HG02623 (cell line): Measurements from ENCODE around the gene BTBD2.
A peak's percentile ranks its signal among the peaks of the same experiment; 100 is the strongest.

ENCODE experiments used
- ATAC-seq: cut with Tn5 transposase; IDR thresholded peaks from one replicate; pipeline ENCODE4 v1.9.1; 2021; ENCODE audit warnings: moderate library complexity; ENCODE audit not compliant: unreplicated experiment

The BTBD2 gene

GRCh38 chr19:2015608-2015950 lies at the start of gene BTBD2:
TSS of gene BTBD2 (minus strand) at chr19:2015714. CDS start at chr19:2015703, 11 bp downstream.
- no peak for ATAC-seq

DNA sequence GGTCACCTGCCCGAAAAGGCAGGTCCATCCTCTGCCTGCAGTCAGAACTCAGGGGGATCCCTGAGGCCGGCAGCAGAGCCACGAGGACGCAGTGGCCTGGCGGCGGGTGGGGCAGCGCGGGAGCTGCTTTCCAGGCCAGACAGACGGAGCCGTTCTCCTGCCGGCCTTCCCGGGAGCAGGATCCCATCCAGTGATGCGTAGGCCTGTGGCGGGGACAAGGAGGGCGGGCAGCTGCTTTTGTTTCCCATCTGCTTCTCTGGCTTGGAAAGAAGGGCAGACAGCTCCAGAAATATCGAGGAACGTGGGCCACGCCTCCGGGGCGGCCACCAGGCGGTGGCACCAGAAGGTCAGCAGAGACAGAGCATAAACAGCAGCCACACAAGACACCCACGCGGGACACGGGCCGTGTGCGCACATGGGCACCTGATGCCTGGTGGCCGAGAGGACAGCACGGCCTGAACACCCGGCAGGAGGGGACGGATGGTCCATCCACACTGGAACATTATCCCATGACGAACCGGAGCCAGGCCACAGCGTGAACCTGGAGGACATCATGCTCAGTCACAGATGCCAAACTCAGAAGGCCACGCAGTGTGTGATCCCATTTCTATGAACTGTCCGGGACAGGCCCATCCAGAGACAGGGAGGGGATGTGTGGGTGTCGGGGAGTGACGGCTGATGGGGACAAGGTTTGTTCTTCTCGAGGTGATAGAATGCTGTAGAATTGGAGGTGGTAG lies 49.4 kb upstream of the BTBD2 start:
- ATAC-seq = no peak

- ATAC-seq = no peak
These were observed 48.9 kb upstream of the BTBD2 start for GRCh38 chr19:2064395-2064787.

GRCh38 chr19:2063824-2064223 lies 48.3 kb upstream of the BTBD2 start:
- no peak for ATAC-seq

DNA sequence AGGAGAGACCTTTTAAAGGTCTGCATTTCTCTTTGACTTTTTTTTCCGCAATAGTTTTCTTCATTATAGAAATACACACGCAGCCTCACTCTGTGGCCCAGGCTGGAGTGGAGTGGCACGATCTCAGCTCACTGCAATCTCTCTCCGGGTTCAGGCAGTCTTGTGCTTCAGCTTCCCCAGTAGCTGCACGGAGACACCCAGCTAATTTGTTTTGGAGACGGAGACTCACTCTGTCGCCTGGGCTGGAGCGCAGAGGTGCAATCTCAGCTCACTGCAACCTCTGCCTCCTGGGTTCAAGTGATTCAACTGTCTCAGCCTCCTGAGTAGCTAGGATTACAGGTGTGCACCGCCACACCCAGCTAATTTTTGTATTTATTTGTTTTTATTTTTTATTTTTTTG lies 47.3 kb upstream of the BTBD2 start:
- no peak for ATAC-seq

- no peak for ATAC-seq
These were observed 46.8 kb upstream of the BTBD2 start for GRCh38 chr19:2062389-2062729.

DNA sequence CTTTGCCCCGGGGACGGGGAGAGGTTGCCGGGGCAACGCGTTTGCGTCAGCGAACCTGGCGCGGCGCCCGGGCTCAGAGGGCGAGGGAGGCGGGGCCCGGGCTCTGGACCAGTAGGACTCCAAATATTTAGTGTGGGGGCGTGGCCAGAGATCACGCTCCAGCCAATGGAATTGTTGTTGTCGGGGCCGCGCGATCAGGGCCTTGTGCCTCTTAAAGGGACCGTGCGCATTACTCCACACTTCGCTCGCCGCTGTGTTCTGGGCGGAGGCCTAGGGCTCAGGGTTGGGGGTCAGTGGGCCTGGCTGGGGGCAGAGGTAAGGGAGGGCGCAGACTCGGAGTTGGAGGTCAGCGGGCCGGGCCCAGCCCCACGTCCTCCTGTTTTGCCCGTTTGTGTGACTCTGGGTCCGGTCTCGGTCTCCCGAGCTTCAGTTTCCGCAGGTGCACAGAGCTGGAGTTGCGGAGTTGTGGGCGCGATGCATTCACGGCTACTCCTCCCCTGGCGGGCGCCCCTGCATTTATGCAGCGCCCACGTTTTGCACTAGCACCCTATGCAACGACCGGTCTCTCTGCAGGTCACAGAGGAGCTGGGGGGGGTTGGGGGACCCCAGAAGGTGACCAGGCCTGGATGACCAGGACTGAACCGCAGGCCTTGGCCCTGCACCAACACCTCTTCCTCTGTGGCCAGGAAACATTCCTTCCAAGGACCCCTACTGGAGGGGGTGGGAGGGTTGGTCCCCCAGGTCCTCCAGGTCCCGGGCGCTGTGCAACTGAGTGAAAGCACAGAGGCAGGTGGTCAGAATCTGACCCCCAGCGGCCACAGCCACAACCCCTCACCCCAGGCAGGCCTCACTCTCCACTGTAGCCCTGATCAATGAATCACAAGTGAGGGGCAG lies 46.2 kb upstream of the BTBD2 start:
- peak; percentile 78 for ATAC-seq

DNA sequence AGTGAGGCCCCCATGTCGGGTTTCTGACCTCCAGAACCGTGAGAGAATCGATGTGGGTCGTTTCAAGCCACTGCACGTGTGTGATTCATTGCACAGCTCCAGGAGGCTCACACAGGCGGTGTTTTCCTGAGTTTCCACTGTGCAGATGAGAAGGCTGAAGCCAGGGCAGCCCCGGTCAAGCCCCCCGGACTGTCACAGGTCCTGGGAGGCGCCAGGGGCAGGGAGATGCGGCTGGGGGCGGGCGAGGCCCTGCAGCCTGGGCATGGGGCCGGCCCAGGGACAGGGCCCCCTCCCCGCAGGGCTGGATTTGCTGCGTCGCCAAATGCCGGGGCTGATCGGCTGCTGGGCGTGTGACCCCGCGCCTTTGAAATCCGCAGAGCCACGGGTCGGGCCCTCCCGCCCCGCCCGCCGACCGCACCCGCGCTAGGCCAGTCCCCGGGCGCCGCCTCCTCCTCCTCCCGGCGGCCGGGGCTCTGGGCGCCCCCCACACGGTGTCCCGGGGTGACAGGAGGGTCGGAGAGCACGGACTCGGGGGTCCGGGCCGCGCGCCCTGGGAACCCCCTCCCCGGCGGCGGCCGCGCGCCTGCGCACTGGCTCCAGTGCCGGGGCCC lies 45.5 kb upstream of the BTBD2 start:
- ATAC-seq = peak; percentile 18

GRCh38 chr19:2059422-2060201 lies 44.1 kb upstream of the BTBD2 start:
- no peak for ATAC-seq

GRCh38 chr19:2058570-2059421 lies 43.3 kb upstream of the BTBD2 start:
- no peak for ATAC-seq

GRCh38 chr19:2057484-2058469 lies 42.3 kb upstream of the BTBD2 start:
- no peak for ATAC-seq

- ATAC-seq = no peak
These were observed 41.3 kb upstream of the BTBD2 start for GRCh38 chr19:2056837-2057192.

DNA sequence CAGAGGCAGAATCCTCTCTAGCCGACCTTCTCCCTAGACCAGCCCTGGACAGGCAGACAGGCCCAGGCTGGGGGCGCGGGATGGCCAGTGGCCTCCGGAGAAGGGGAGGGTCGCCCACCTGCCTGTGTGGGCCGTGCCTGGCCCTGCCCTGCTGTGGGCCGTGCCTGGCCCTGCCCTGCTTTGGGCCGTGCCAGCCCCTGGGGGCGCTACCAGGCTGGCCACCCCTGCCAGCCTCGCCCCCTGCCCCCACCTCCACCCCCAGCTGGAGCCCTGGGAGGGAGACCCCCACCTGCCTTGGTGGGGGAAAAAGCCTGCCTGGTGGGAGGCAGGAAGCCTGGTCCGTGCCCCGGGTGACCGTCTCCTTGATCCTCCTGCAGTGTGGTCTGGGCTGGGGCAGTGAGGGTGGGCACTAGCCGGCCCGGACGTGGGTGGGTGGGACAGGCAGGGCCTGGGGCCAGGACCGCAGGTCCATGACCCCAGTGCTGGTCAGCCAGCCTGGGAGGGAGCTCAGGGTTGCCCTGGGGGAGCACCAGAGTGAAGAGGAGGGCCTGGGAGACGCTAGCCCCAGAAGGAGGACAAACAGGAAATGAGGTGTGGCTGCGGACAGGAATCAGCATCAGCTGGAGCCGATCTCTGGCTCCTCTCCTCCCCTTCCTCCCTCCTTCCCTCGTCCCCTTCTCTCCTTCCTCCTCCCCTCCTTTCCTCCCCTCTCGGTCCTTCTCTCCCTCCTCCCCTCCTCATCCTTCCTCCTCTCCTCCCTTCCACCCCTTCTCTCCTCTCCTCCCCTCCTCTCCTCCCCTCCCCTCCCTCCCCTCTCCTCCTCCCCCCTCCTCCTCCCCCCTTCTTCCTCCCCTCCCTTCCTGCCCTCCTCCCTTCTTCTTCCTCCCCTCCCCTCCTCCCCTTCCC lies 40.7 kb upstream of the BTBD2 start:
- ATAC-seq = no peak

DNA sequence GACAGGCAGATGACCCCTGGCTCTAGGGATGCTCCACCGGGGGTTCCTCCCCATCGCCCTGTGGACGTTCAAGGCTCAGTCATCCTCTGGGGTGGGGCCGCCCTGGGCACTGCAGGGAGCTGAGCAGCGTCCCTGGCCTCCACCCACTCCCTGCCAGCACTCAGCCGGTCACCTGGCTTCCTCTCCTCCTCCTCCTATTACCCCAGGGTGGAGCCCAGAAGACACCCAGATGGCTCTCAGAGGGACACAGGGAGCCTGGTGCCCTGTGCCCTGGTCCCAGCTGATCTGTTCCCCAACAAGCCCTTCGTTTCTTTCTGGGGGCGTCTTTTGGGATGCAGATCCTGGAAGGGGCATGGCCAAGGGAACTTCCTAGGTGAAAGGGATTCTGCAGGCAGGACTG lies 39.2 kb upstream of the BTBD2 start:
- no peak for ATAC-seq

- ATAC-seq = no peak
These were observed 38.3 kb upstream of the BTBD2 start for GRCh38 chr19:2053601-2054389.

DNA sequence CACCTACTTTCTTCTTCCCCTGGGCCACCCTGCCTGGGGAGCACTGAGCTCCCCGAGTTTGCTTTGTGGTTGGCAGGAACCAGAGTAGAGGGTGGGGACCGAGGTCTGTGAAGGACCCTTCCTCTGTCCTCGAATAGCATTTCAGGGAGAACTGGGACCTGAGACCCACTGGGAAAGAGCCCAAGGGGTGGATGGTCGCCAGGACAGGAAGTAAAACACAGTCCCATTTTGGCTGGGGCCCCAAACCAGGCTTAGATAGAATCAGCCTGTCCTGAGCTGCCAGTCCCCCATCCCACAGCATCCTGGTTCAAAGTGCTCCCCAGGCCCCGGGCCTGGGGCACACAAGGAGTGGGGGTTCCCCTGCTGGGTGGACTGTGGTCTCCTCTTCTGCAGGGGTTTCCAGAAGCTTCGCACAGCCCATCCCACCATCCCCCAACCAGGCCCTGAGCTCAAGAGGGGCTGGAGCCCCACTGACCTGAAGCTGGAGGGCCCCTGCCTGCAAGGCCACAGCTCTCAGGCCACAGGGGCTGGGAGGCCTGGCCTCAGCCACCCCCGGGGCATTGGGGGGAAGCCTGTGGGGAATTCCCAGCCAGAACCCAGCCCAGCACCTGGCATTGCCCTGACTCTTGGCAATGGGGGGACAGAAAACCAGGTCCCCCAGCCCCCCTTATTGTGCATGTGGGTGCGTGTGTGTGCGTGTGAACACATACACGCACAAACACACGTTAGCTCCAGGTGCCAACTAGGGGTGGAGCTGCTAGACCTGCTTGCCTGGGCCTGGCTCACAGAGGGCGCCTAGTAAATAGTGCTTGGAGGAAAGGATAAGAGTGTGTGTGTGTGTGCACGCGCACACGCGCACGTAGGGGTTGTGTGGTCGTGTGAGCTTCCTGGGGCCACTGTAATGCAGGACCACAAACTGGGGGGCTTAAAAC lies 36.5 kb upstream of the BTBD2 start:
- no peak for ATAC-seq
